HepG2 (cell line): Measurements from ENCODE around the gene C1QTNF9.

Experiments used
- FOXM1 ChIP-seq: sonication (generic); formaldehyde crosslinking; IDR thresholded peaks from 2 replicates; pipeline ENCODE4 v1.5.0; 2020; ENCODE audit warnings: missing genetic modification reagents
- ZFY ChIP-seq: sonication (generic); formaldehyde crosslinking; IDR thresholded peaks from 2 replicates; pipeline ENCODE4 v1.4.0; 2020; ENCODE audit warnings: missing genetic modification reagents

DNA sequence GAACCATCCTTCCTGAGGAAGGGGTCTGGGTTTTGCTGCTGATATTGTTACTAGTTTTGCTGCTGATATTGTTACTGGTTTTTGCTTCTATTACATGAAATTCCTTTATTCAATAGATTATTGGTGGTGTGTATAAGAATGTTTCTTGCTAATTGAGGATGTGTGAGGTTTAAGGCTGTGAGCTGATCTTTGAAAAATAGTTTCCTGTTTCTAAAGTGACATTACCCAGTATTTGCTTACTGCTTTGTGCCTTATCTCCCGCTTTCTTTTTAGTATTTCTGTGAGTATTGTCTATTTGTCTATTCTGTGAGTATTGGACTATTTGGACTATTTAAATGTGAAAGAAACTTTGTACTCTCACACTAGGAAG, 38.2 kb upstream of the C1QTNF9 start:
- TF ChIP-seq FOXM1 (CRISPR knock-in tag) (no peak), ZFY (CRISPR knock-in tag) (no peak)
